ENCODE data around the gene TRA2B. TPM values are rescaled to one million over a fixed set of nuclear protein-coding genes. Genes with fewer than 3 reads are reported as not detected.

Gene TRA2B
- total RNA-seq, 1 donor from 2014 or later: 103 TPM

GRCh38 chr3:185960522-185961288, 22.9 kb upstream of the TRA2B start:
- Histone ChIP-seq H3K9me3 (no peaks in the 10 kb centered on the region), H3K4me1 (no peaks in the 10 kb centered on the region), H3K27me3 (ENCODE audit: low read depth) (no peaks in the 10 kb centered on the region), H3K27ac (peak overlapping the region; percentile 66), H3K36me3 (no peaks in the 10 kb centered on the region), H3K4me3 (peak overlapping the region; percentile 17)
- DNase-seq (no peak), ATAC-seq (no peak)
- TF ChIP-seq CTCF (IDR thresholded peaks at IDR 0.05): no peak
- intact Hi-C loops (cut with DNase I): no loop called here

GRCh38 chr3:185959609-185960521, 22.1 kb upstream of the TRA2B start:
- Histone ChIP-seq H3K27ac (peak overlapping the region; percentile 66), H3K36me3 (no peaks in the 10 kb centered on the region), H3K27me3 (ENCODE audit: low read depth) (no peaks in the 10 kb centered on the region), H3K4me1 (no peaks in the 10 kb centered on the region), H3K9me3 (no peaks in the 10 kb centered on the region), H3K4me3 (peak overlapping the region; percentile 17)
- no peak for TF ChIP-seq CTCF (IDR thresholded peaks at IDR 0.05)
- intact Hi-C loops (cut with DNase I): no loop called here
- ATAC-seq: peak; percentile 78 to 87
- no peak for DNase-seq

- ATAC-seq (no peak), DNase-seq (no peak)
- no peaks in the 10 kb centered on the region for H3K36me3 ChIP-seq
- no peaks in the 10 kb centered on the region for H3K9me3 ChIP-seq
- H3K4me3 ChIP-seq: no peak overlapping the region
- no peaks in the 10 kb centered on the region for H3K4me1 ChIP-seq
- no peak overlapping the region for H3K27ac ChIP-seq
- no peaks in the 10 kb centered on the region for H3K27me3 ChIP-seq (ENCODE audit: low read depth)
- TF ChIP-seq CTCF (IDR thresholded peaks at IDR 0.05): no peak
- intact Hi-C loops (cut with DNase I): no loop called here
Measured at GRCh38 chr3:185958626-185959025, 20.8 kb upstream of the TRA2B start.

GRCh38 chr3:185956244-185956643, 18.4 kb upstream of the TRA2B start:
- no peak for TF ChIP-seq CTCF (IDR thresholded peaks at IDR 0.05)
- no peaks in the 10 kb centered on the region for H3K9me3 ChIP-seq
- intact Hi-C loops (cut with DNase I): no loop called here
- no peaks in the 10 kb centered on the region for H3K4me1 ChIP-seq
- H3K4me3 ChIP-seq: no peak overlapping the region
- DNase-seq: no peak
- no peaks in the 10 kb centered on the region for H3K27me3 ChIP-seq (ENCODE audit: low read depth)
- H3K27ac ChIP-seq: no peak overlapping the region
- ATAC-seq: no peak
- no peaks in the 10 kb centered on the region for H3K36me3 ChIP-seq

GRCh38 chr3:185954366-185954723, 16.5 kb upstream of the TRA2B start:
- Histone ChIP-seq H3K4me1 (no peaks in the 10 kb centered on the region), H3K36me3 (no peaks in the 10 kb centered on the region), H3K4me3 (no peak overlapping the region), H3K27me3 (ENCODE audit: low read depth) (no peaks in the 10 kb centered on the region), H3K9me3 (no peaks in the 10 kb centered on the region), H3K27ac (no peak overlapping the region)
- no peak for TF ChIP-seq CTCF (IDR thresholded peaks at IDR 0.05)
- ATAC-seq (no peak), DNase-seq (no peak)
- intact Hi-C loops (cut with DNase I): no loop called here
